ENCODE results near the gene SCGB1D2. TPM values are rescaled to one million over a fixed set of nuclear protein-coding genes. Genes with fewer than 3 reads are reported as not detected.

The SCGB1D2 gene
- total and polyA plus RNA-seq, 9 of the 15 experiments (the other 6 are each of a cell fraction or from before 2014, with no cell fraction given) = not detected

GRCh38 chr11:62202910-62203309 lies 39.1 kb upstream of the SCGB1D2 start:
- Histone ChIP-seq H3K9me3 (replicated peaks; ENCODE audit: control insufficient read depth, insufficient read depth, low read depth, low read length) (no peaks in the 10 kb centered on the region), H3K27me3 (ENCODE audit: control insufficient read depth in 2 of 2, insufficient read depth in 2 of 2, low read length in 2 of 2) (peaks cover 19 to 47% of the 10 kb centered on the region in 2 experiments), H3K4me2 (ENCODE audit: insufficient read depth, low read length) (no peak overlapping the region), H4K20me1 (replicated peaks; ENCODE audit: control insufficient read depth, insufficient read depth, low read length) (no peaks in the 10 kb centered on the region), H2AFZ (ENCODE audit: low read depth, low read length) (no peak overlapping the region), H3K36me3 (ENCODE audit: control insufficient read depth, insufficient read depth, low read length) (no peaks in the 10 kb centered on the region), H3K79me2 (ENCODE audit: control insufficient read depth, insufficient read depth, low read length) (no peaks in the 10 kb centered on the region), H3K9me1 (ENCODE audit: control insufficient read depth, insufficient read depth, low read length) (no peaks in the 10 kb centered on the region), H3K4me3 (no peak overlapping the region), H3K4me1 (replicated peaks in 1 of 2; ENCODE audit: control insufficient read depth in 2 of 2, insufficient read depth in 2 of 2, low read length in 2 of 2) (no peaks in the 10 kb centered on the region; a peak in 1 of 5 replicates), H3K27ac (ENCODE audit: extremely low read depth, low read depth, low read length) (no peak overlapping the region), H3K9ac (ENCODE audit: insufficient read depth in 1 of 2, low read depth in 2 of 2, low read length in 2 of 2) (no peak overlapping the region)
- intact Hi-C loops (cut with micrococcal nuclease) (no loop called here), in situ Hi-C loops (cut with MboI) (no loop called here)
- POLR2A ChIA-PET = interaction anchor here (0.6 kb wide), 1 partner anchor 83 kb away, joined by 4 read pairs; no protein-coding TSS in a partner anchor
- ATAC-seq = no peak
- CTCF ChIA-PET (ENCODE audit: low intra/inter-chr PET ratio) = no interaction called here
- 2% methylated on average over 6 of the region's 6 CpGs for WGBS (ENCODE audit: insufficient coverage, low coverage, missing lambda C conversion rate)
- FAIRE-seq = no peak
- no peak for DNase-seq (ENCODE audit: extremely low read depth in 1 of 4, low spot score in 3 of 4)
- BruUV-seq (replicated peaks) = no TSS peak
- TF ChIP-seq ZNF354B (CRISPR knock-in tag; IDR thresholded peaks at IDR 0.05) = no peak
- TF ChIP-seq WHSC1 (IDR thresholded peaks at IDR 0.05; ENCODE audit: low read length) = no peak
- TF ChIP-seq XRCC5 (IDR thresholded peaks at IDR 0.05; ENCODE audit: low read depth, low read length) = no peak
- TF ChIP-seq CLOCK (CRISPR knock-in tag; IDR thresholded peaks at IDR 0.05; ENCODE audit: borderline replicate concordance) = no peak
- TF ChIP-seq MED1 (CRISPR knock-in tag; IDR thresholded peaks at IDR 0.05; ENCODE audit: borderline replicate concordance) = no peak
- no peak for TF ChIP-seq MYBL2 (IDR thresholded peaks at IDR 0.05; ENCODE audit: low read depth)
- no peak for TF ChIP-seq MYBL2 (CRISPR knock-in tag; IDR thresholded peaks at IDR 0.05; ENCODE audit: borderline replicate concordance)
- no peak for TF ChIP-seq ZNF407 (IDR thresholded peaks at IDR 0.05; ENCODE audit: low read depth)
- no peak for TF ChIP-seq SFPQ (IDR thresholded peaks at IDR 0.05; ENCODE audit: low read depth, low read length)
- TF ChIP-seq SMAD1 (IDR thresholded peaks at IDR 0.05; ENCODE audit: low read depth, low read length, partially characterized antibody) = no peak

Data from K562 (cell line).